Right cardiac atrium (tissue), 5 donors: ENCODE results near the gene ZBTB7B. TPM values are rescaled to one million over a fixed set of nuclear protein-coding genes. Genes with fewer than 3 reads are reported as not detected.

Experiments used
- ATAC-seq, 2 donors: fragments of 200-7000 bp; cut with Tn5 transposase; one replicate each; pipeline versions ENCODE4 v1.8.0 to v1.9.1; 2020; ENCODE audit warnings: moderate library complexity in 2 of 2, mild to moderate bottlenecking in 1 of 2
- DNase-seq, 3 donors: peaks; one replicate each; pipeline ENCODE4 v3.0.0-alpha.2; 2020
- H3K27ac ChIP-seq: one replicate; pipeline ENCODE4 v1.5.1; 2013; ENCODE audit warnings: mild to moderate bottlenecking, low read length, control low read depth, moderate library complexity
- H3K27me3 ChIP-seq: one replicate; pipeline ENCODE4 v1.6.1; 2013; ENCODE audit not compliant: control insufficient read depth, insufficient read depth
- H3K4me1 ChIP-seq: one replicate; pipeline ENCODE4 v1.6.1; 2013; ENCODE audit warnings: low read length; ENCODE audit not compliant: control insufficient read depth, insufficient read depth
- H3K4me3 ChIP-seq: one replicate; pipeline ENCODE4 v1.5.1; 2013; ENCODE audit warnings: low read length, control low read depth
- H3K9me3 ChIP-seq: one replicate; pipeline ENCODE4 v1.6.1; 2013; ENCODE audit warnings: low read length; ENCODE audit not compliant: control insufficient read depth
- WGBS: extraction: QIAGEN DNeasy Blood & Tissue Kit; methylation state at CpG from one replicate; pipeline ENCODE4 v1.1.7; 2013; 5-methylcytosine and 5-hydroxymethylcytosine counted together
- intact Hi-C, 4 donors: fragments of 100-400 bp; cut with DNase I; formaldehyde crosslinking; loops; one replicate each; pipeline versions ENCODE4 v1.11.0 to v1.14.0; 2022 to 2023
- polyA plus RNA-seq: library from polyadenylated mRNA; stranded (reverse); fragments of 200-250 nt; gene quantifications from one replicate; pipeline ENCODE4 v1.2.3, GENCODE V29; 2013
- total RNA-seq, 4 donors: library from RNA; stranded (reverse); fragmentation: NEBNext Ultra II Directional; extraction: Animal tissue kit (Norgen Biotek cat#: 25700); gene quantifications; one replicate each; pipeline ENCODE4 v1.2.1, GENCODE V29; 2021
- donor health status: healthy with polysubstance abuse.
- donor health status: DM: no; HTN: yes; CAD: no.
- donor health status: DM: no; HTN: no; CAD: no.
- donor health status: DM: no; HTN: yes; CAD: no; lungs with severe emphysema.
- donor health status: DM: yes; HTN: yes; CAD: no.

The ZBTB7B gene
- total and polyA plus RNA-seq, 5 donors, result 40.3 to 66.6 (median 50.7) TPM

- Histone ChIP-seq H3K9me3 (no peaks in the 10 kb centered on the region), H3K27ac (no peak overlapping the region), H3K27me3 (no peaks in the 10 kb centered on the region), H3K4me3 (no peak overlapping the region), H3K4me1 (no peaks in the 10 kb centered on the region)
- DNase-seq, result no peak
- WGBS, result 81% methylated on average over 11 of the region's 11 CpGs
- no peak for ATAC-seq
- intact Hi-C loops, result no loop called here
Observed at GRCh38 chr1:155030899-155031298, 28.3 kb downstream of the ZBTB7B start.

- Histone ChIP-seq H3K27ac (no peak overlapping the region), H3K27me3 (no peaks in the 10 kb centered on the region), H3K9me3 (no peaks in the 10 kb centered on the region), H3K4me1 (no peaks in the 10 kb centered on the region), H3K4me3 (no peak overlapping the region)
- ATAC-seq (no peak), DNase-seq (peak in 1 of 3 donors; percentile 23)
- intact Hi-C loops, result no loop called here
- 88% methylated on average over 12 of the region's 12 CpGs for WGBS
Observed at GRCh38 chr1:155032886-155033285, 30.3 kb downstream of the ZBTB7B start.

- Histone ChIP-seq H3K4me1 (no peaks in the 10 kb centered on the region), H3K9me3 (no peaks in the 10 kb centered on the region), H3K4me3 (no peak within 1 kb of the TSS), H3K27me3 (no peaks in the 10 kb centered on the region), H3K27ac (no peak within 1 kb of the TSS)
- DNase-seq (peak in 1 of 3 donors; percentile 28), ATAC-seq (no peak)
- intact Hi-C loops, result no loop called here
- WGBS, result 93% methylated on average over 9 of the region's 9 CpGs
Observed at GRCh38 chr1:155033524-155033923, 30.9 kb downstream of the ZBTB7B start, which contains the start of the genes DCST1 and DCST2. Gene DCST1, plus strand, starts transcription at chr1:155033824. Its CDS starts 213 bp downstream, at chr1:155034037. Gene DCST2, minus strand, starts transcription at chr1:155033781. Its CDS starts 80 bp downstream, at chr1:155033701.

GRCh38 chr1:155034318-155035208, 32.0 kb downstream of the ZBTB7B start:
- no peak overlapping the region for H3K4me3 ChIP-seq
- H3K9me3 ChIP-seq, result no peaks in the 10 kb centered on the region
- intact Hi-C loops, result no loop called here
- WGBS, result 82% methylated on average over 20 of the region's 20 CpGs
- ATAC-seq (no peak), DNase-seq (peak in 1 of 3 donors; percentile 14)
- peaks cover 4% of the 10 kb centered on the region for H3K4me1 ChIP-seq
- H3K27ac ChIP-seq, result no peak overlapping the region
- no peaks in the 10 kb centered on the region for H3K27me3 ChIP-seq

GRCh38 chr1:155035936-155036335, 33.3 kb downstream of the ZBTB7B start:
- ATAC-seq, result no peak
- 70% methylated on average over 2 of the region's 2 CpGs for WGBS
- Histone ChIP-seq H3K27ac (no peak overlapping the region), H3K4me1 (peaks cover 4% of the 10 kb centered on the region), H3K9me3 (no peaks in the 10 kb centered on the region), H3K27me3 (no peaks in the 10 kb centered on the region), H3K4me3 (no peak overlapping the region)
- DNase-seq, result no peak
- intact Hi-C loops, result no loop called here

- no peak for ATAC-seq
- H3K9me3 ChIP-seq, result no peaks in the 10 kb centered on the region
- WGBS, result 86% methylated on average over 3 of the region's 3 CpGs
- no peak overlapping the region for H3K4me3 ChIP-seq
- no peak overlapping the region for H3K27ac ChIP-seq
- intact Hi-C loops, result no loop called here
- H3K4me1 ChIP-seq, result peaks cover 4% of the 10 kb centered on the region
- no peaks in the 10 kb centered on the region for H3K27me3 ChIP-seq
- peak in 1 of 3 donors; percentile 10 for DNase-seq
Observed at GRCh38 chr1:155037043-155037442, 34.4 kb downstream of the ZBTB7B start.

- DNase-seq (no peak), ATAC-seq (no peak)
- 87% methylated on average over 6 of the region's 6 CpGs for WGBS
- H3K27ac ChIP-seq, result no peak overlapping the region
- no peaks in the 10 kb centered on the region for H3K9me3 ChIP-seq
- no peak overlapping the region for H3K4me3 ChIP-seq
- intact Hi-C loops, result no loop called here
- peaks cover 4% of the 10 kb centered on the region for H3K4me1 ChIP-seq
- H3K27me3 ChIP-seq, result no peaks in the 10 kb centered on the region
Observed at GRCh38 chr1:155037851-155038441, 35.3 kb downstream of the ZBTB7B start.

- 47% methylated on average over 8 of the region's 8 CpGs for WGBS
- Histone ChIP-seq H3K4me3 (no peak overlapping the region), H3K9me3 (no peaks in the 10 kb centered on the region), H3K27ac (no peak overlapping the region), H3K4me1 (peaks cover 4% of the 10 kb centered on the region), H3K27me3 (no peaks in the 10 kb centered on the region)
- ATAC-seq (no peak), DNase-seq (no peak)
- intact Hi-C loops, result no loop called here
Observed at GRCh38 chr1:155038602-155039307, 36.2 kb downstream of the ZBTB7B start.

GRCh38 chr1:155039308-155039669, 36.7 kb downstream of the ZBTB7B start:
- intact Hi-C loops, result no loop called here
- no peaks in the 10 kb centered on the region for H3K27me3 ChIP-seq
- H3K4me3 ChIP-seq, result no peak overlapping the region
- no peaks in the 10 kb centered on the region for H3K9me3 ChIP-seq
- peaks cover 4% of the 10 kb centered on the region for H3K4me1 ChIP-seq
- ATAC-seq (no peak), DNase-seq (peak in 1 of 3 donors; percentile 20)
- no peak overlapping the region for H3K27ac ChIP-seq
- WGBS, result 73% methylated on average over 4 of the region's 4 CpGs

GRCh38 chr1:155040358-155041093, 37.9 kb downstream of the ZBTB7B start:
- H3K27ac ChIP-seq, result no peak overlapping the region
- no peaks in the 10 kb centered on the region for H3K27me3 ChIP-seq
- ATAC-seq (no peak), DNase-seq (peak in 1 of 3 donors; percentile 26)
- peaks cover 7% of the 10 kb centered on the region for H3K4me1 ChIP-seq
- intact Hi-C loops, result no loop called here
- 89% methylated on average over 14 of the region's 14 CpGs for WGBS
- H3K9me3 ChIP-seq, result no peaks in the 10 kb centered on the region
- no peak overlapping the region for H3K4me3 ChIP-seq
